ENCODE data around the gene KCTD19.
"Not testable (repeated sequence)": the region's sequence is repeated elsewhere in the genome, so short reads cannot be mapped to it uniquely, and the experiment has no call there.

- not testable (repeated sequence) for TF ChIP-seq POLR2A (IDR thresholded peaks at IDR 0.05); CTCF (IDR thresholded peaks at IDR 0.05 in 8 of 11, conservative IDR thresholded peaks at IDR 0.05 in 3 of 11); POLR2AphosphoS5 (IDR thresholded peaks at IDR 0.05)
These were observed 49.5 kb upstream of the KCTD19 start for GRCh38 chr16:67376012-67376411.
